HepG2 (cell line): ENCODE measurements around the gene ITPK1. TPM values are rescaled to one million over a fixed set of nuclear protein-coding genes. Genes with fewer than 3 reads are reported as not detected.

Source experiments
- DNMT1 ChIP-seq: sonication (generic); formaldehyde crosslinking; IDR thresholded peaks from 2 replicates; pipeline ENCODE4 v1.5.1; 2020; ENCODE audit warnings: mild to moderate bottlenecking, missing genetic modification reagents
- DPF2 ChIP-seq: sonication (generic); formaldehyde crosslinking; IDR thresholded peaks from 2 replicates; pipeline ENCODE4 v1.4.0; 2020; ENCODE audit warnings: mild to moderate bottlenecking, low read depth, missing genetic modification reagents, borderline replicate concordance
- DRAP1 ChIP-seq: IDR thresholded peaks from 2 replicates; pipeline ENCODE4 v1.6.1; 2016; ENCODE audit warnings: missing genetic modification reagents, missing compliant biosample characterization
- ELF1 ChIP-seq: sonication (generic); formaldehyde crosslinking; IDR thresholded peaks from 2 replicates; pipeline ENCODE4 v1.4.0; 2020; ENCODE audit warnings: missing genetic modification reagents
- FOXA3 ChIP-seq: IDR thresholded peaks from 2 replicates; pipeline ENCODE4 v1.6.1; 2016; ENCODE audit warnings: missing genetic modification reagents, missing compliant biosample characterization
- HNF4A ChIP-seq: sonication (generic); formaldehyde crosslinking; IDR thresholded peaks from 2 replicates; pipeline ENCODE4 v1.4.0; 2020; ENCODE audit warnings: missing genetic modification reagents
- HOXA5 ChIP-seq: sonication (generic); formaldehyde crosslinking; IDR thresholded peaks from 2 replicates; pipeline ENCODE4 v1.4.0; 2020; ENCODE audit warnings: missing genetic modification reagents
- IRF2 ChIP-seq: IDR thresholded peaks from 2 replicates; pipeline ENCODE4 v1.6.1; 2018; ENCODE audit warnings: missing genetic modification reagents, missing compliant biosample characterization
- KDM5A ChIP-seq: fragments of 200-600 bp; sonication (generic); IDR thresholded peaks from 2 replicates; pipeline ENCODE4 v1.7.0; 2018; ENCODE audit warnings: antibody characterized with exemption, mild to moderate bottlenecking, low read length, borderline replicate concordance
- KLF13 ChIP-seq: sonication (generic); formaldehyde crosslinking; IDR thresholded peaks from 2 replicates; pipeline ENCODE4 v1.4.0; 2020; ENCODE audit warnings: mild to moderate bottlenecking, missing genetic modification reagents
- MAFK ChIP-seq, 2 experiments: IDR thresholded peaks in 1 of 2; conservative IDR thresholded peaks in 1 of 2; 2 replicates each; pipeline ENCODE4 v1.6.1; 2011; ENCODE audit warnings: improper control_type of control experiment in 2 of 2, low read length in 2 of 2
- PHF8 ChIP-seq: sonication (generic); formaldehyde crosslinking; IDR thresholded peaks from 2 replicates; pipeline ENCODE4 v1.5.0; 2020; ENCODE audit warnings: missing genetic modification reagents
- RBFOX2 ChIP-seq: fragments of 200-400 bp; formaldehyde crosslinking; IDR thresholded peaks from 2 replicates; pipeline ENCODE4 v1.6.1; 2017; ENCODE audit warnings: low read depth, mild to moderate bottlenecking, low read length
- SALL1 ChIP-seq: sonication (generic); formaldehyde crosslinking; IDR thresholded peaks from 2 replicates; pipeline ENCODE4 v1.8.0; 2022; ENCODE audit warnings: mild to moderate bottlenecking, missing genetic modification reagents
- SP1 ChIP-seq, 2 experiments: fragments of 450-650 bp in 1 of 2; sonication (generic) in 1 of 2; formaldehyde crosslinking in 1 of 2; IDR thresholded peaks; 2 replicates each; pipeline versions ENCODE4 v1.4.0 to v1.6.1; 2016 to 2020; ENCODE audit warnings: missing genetic modification reagents in 1 of 2
- SP5 ChIP-seq: IDR thresholded peaks from 2 replicates; pipeline ENCODE4 v1.6.1; 2016; ENCODE audit warnings: low read depth, borderline replicate concordance
- XRCC5 ChIP-seq: fragments of 200-400 bp; formaldehyde crosslinking; optimal IDR thresholded peaks from 2 replicates; pipeline ENCODE3; 2017; ENCODE audit warnings: mild to moderate bottlenecking, low read length
- ZBTB21 ChIP-seq: sonication (generic); formaldehyde crosslinking; IDR thresholded peaks from 2 replicates; pipeline ENCODE4 v1.4.0; 2020; ENCODE audit warnings: missing genetic modification reagents
- ZKSCAN1 ChIP-seq: fragments of 150-350 bp; IDR thresholded peaks from 2 replicates; pipeline ENCODE4 v1.6.1; 2014; ENCODE audit warnings: low read length
- ZNF180 ChIP-seq: sonication (generic); formaldehyde crosslinking; IDR thresholded peaks from 2 replicates; pipeline ENCODE4 v1.4.0; 2020; ENCODE audit warnings: low read depth, missing genetic modification reagents, borderline replicate concordance
- ZNF503 ChIP-seq: sonication (generic); formaldehyde crosslinking; IDR thresholded peaks from 2 replicates; pipeline ENCODE4 v1.4.0; 2020; ENCODE audit warnings: missing genetic modification reagents
- ZNF570 ChIP-seq: sonication (generic); formaldehyde crosslinking; IDR thresholded peaks from 2 replicates; pipeline ENCODE4 v1.4.0; 2020; ENCODE audit warnings: mild to moderate bottlenecking, missing genetic modification reagents, borderline replicate concordance
- ZNF710 ChIP-seq: sonication (generic); formaldehyde crosslinking; IDR thresholded peaks from 2 replicates; pipeline ENCODE4 v1.5.0; 2020; ENCODE audit warnings: mild to moderate bottlenecking, missing genetic modification reagents, borderline replicate concordance
- polyA plus RNA-seq, 8 experiments: library from polyadenylated mRNA; depleted of rRNA in 3 of 8; stranded (reverse) in 7 of 8; unstranded in 1 of 8; fragments of >200 nt; fragmentation: Illumina TruSeq in 4 of 8; extraction: Trizol in 4 of 8; gene quantifications; 2 replicates each; pipeline versions ENCODE4 v1.2.1 to v1.2.3, GENCODE V29; 2011 to 2016; ENCODE audit warnings: low read depth in 4 of 8, missing spikeins in 1 of 8, mixed read lengths in 1 of 8; ENCODE audit not compliant: insufficient read depth in 1 of 8
- total RNA-seq, 5 experiments: library from RNA; depleted of rRNA; stranded (reverse); fragments of >200 nt; fragmentation: Illumina TruSeq; extraction: Trizol; gene quantifications; 2 replicates each; pipeline ENCODE4 v1.2.3, GENCODE V29; 2016; ENCODE audit warnings: low read depth in 1 of 5
- TF ChIP-seq, protein P1 (sequence below): sonication (generic); formaldehyde crosslinking; IDR thresholded peaks from 2 replicates; pipeline ENCODE4 v1.9.0; 2021; ENCODE audit warnings: missing genetic modification reagents, mild to moderate bottlenecking, borderline replicate concordance

Gene ITPK1
- total and polyA plus RNA-seq, 2 of the 13 experiments (the other 11 are each of a cell fraction or from before 2014, with no cell fraction given) = 20.5 to 47.5 TPM

DNA sequence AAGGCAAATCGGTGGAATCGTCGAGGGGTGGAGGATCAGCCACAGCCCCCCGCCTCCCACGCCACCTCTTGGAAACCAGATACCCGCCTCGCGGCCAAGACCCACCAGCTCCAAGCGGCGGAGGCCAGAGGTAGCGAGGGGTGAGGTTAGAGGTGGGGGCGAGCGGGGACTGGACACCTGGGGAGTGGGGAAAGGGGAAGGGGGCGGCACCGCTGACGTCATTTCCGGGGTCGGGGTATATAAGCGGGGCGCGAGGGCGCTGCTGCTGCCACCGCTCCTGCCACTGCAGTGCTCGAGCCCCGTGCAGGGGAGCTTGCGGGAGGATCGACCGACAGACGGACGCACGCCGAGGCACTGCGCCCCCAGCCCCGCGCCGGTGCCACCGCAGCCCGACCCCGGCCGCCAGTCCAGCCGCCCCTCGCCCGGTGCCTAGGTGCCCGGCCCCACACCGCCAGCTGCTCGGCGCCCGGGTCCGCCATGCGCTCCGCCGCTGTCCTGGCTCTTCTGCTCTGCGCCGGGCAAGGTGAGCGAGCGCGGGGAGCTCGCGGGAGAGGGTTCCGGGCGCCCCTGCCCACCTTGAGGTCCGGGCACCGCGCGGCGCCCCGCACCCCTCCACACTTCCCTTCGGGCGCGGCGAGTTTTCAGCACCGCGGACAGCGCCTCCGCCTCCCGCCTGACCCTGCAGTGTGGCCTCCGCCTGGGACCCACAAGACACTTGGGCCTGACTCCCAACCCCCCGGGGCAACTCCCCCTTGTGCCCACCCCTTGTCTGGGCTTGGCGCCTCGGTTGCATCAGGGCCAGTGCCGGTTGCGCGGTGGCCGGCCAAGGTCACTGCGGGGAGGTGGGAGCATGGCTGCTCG, 192.6 kb downstream of the ITPK1 start, which contains the start of gene CHGA (continued):
- TF ChIP-seq, protein P1, sequence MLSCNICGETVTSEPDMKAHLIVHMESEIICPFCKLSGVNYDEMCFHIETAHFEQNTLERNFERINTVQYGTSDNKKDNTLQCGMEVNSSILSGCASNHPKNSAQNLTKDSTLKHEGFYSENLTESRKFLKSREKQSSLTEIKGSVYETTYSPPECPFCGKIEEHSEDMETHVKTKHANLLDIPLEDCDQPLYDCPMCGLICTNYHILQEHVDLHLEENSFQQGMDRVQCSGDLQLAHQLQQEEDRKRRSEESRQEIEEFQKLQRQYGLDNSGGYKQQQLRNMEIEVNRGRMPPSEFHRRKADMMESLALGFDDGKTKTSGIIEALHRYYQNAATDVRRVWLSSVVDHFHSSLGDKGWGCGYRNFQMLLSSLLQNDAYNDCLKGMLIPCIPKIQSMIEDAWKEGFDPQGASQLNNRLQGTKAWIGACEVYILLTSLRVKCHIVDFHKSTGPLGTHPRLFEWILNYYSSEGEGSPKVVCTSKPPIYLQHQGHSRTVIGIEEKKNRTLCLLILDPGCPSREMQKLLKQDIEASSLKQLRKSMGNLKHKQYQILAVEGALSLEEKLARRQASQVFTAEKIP (CRISPR knock-in tag) = no peak
- TF ChIP-seq ELF1 = no peak
- peak; percentile 33; the same call in 1 of the 2 replicates for TF ChIP-seq DRAP1 (CRISPR knock-in tag)
- TF ChIP-seq DNMT1 = 0 out of 2 replicates have a peak, but pooled peaks have one; percentile 77
- peak; percentile 43; the same call in 1 of the 2 replicates for TF ChIP-seq ZBTB21 (CRISPR knock-in tag)
- peak; percentile 48; the same call in 1 of the 2 replicates for TF ChIP-seq IRF2 (CRISPR knock-in tag)
- no peak for TF ChIP-seq HNF4A (CRISPR knock-in tag)
- TF ChIP-seq ZNF570 (CRISPR knock-in tag) = 0 out of 2 replicates have a peak, but pooled peaks have one; percentile 55
- no peak; the same call in 1 of the 2 replicates for TF ChIP-seq ZNF503 (CRISPR knock-in tag)
- peak; percentile 97 for TF ChIP-seq SALL1 (CRISPR knock-in tag)
- TF ChIP-seq KDM5A = no peak
- no peak for TF ChIP-seq KLF13 (CRISPR knock-in tag)
- 0 out of 2 replicates have a peak, but pooled peaks have one; percentile 22 for TF ChIP-seq SP5
- no peak for TF ChIP-seq DPF2 (CRISPR knock-in tag)
- TF ChIP-seq PHF8 (CRISPR knock-in tag) = no peak
- peak; percentile 58 for TF ChIP-seq FOXA3 (CRISPR knock-in tag)
- no peak for TF ChIP-seq ZKSCAN1
- no peak for TF ChIP-seq RBFOX2
- no peak for TF ChIP-seq SP1 (IDR thresholded peaks at IDR 0.05)
- TF ChIP-seq SP1 (CRISPR knock-in tag; IDR thresholded peaks at IDR 0.05) = no peak
- peak; percentile 60; the same call in 1 of the 2 replicates for TF ChIP-seq ZNF710 (CRISPR knock-in tag)
- TF ChIP-seq MAFK (conservative IDR thresholded peaks at IDR 0.05 in 1 of 2, IDR thresholded peaks at IDR 0.05 in 1 of 2; ENCODE audit: low read length in 2 of 2) = no peak
- TF ChIP-seq HOXA5 (CRISPR knock-in tag) = peak; percentile 99
- TF ChIP-seq ZNF180 (CRISPR knock-in tag) = no peak
- TF ChIP-seq XRCC5 = peak; percentile 60
